ENCODE measurements around the gene LCN12. TPM values are rescaled to one million over a fixed set of nuclear protein-coding genes. Genes with fewer than 3 reads are reported as not detected.

The LCN12 gene
- total RNA-seq, 4 donors from 2014 or later = 5.4 to 43.2 (median 10.3) TPM; not detected in 1

DNA sequence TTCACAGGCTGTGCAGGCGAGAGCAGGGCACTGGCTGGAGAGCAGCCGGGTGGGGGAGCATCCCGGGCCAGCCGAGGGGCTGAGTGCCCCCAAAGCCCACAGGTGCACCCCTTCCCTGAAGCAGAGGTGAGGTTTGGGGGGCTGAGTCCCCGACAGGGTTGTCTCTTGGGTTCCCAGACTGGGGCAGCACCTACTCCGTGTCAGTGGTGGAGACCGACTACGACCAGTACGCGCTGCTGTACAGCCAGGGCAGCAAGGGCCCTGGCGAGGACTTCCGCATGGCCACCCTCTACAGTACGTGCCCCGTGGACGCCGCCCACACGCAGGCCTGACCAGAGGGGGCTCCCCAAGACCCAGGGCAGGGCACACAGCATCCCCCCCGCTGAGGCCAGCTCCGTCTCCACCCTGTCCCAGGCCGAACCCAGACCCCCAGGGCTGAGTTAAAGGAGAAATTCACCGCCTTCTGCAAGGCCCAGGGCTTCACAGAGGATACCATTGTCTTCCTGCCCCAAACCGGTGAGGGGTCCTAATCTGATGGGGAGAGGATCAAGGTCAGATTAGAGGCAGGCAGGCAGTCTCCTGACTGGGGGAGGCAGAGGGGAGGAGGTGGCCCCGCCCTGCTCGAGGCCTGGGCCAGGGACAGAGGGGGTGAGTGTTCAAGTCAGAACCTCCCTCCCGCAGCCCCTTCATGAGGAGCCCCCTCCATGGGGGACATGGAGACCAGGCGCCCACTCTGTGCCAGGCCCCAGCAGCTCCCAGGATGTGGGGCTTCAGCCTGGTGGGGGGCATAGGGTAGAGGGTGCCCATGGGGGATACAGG lies 27.9 kb downstream of the LCN12 start:
- no peak overlapping the region for H3K27ac ChIP-seq
- no peak for DNase-seq
- peaks cover 4 to 6% of the 10 kb centered on the region in 2 donors for H3K27me3 ChIP-seq
- H3K4me1 ChIP-seq = no peaks in the 10 kb centered on the region
- no peak overlapping the region for H3K4me3 ChIP-seq
- intact Hi-C loops (cut with DNase I; ENCODE audit: low total_unique reads) = no loop called here
- H3K36me3 ChIP-seq = no peaks in the 10 kb centered on the region
- TF ChIP-seq, protein P1, sequence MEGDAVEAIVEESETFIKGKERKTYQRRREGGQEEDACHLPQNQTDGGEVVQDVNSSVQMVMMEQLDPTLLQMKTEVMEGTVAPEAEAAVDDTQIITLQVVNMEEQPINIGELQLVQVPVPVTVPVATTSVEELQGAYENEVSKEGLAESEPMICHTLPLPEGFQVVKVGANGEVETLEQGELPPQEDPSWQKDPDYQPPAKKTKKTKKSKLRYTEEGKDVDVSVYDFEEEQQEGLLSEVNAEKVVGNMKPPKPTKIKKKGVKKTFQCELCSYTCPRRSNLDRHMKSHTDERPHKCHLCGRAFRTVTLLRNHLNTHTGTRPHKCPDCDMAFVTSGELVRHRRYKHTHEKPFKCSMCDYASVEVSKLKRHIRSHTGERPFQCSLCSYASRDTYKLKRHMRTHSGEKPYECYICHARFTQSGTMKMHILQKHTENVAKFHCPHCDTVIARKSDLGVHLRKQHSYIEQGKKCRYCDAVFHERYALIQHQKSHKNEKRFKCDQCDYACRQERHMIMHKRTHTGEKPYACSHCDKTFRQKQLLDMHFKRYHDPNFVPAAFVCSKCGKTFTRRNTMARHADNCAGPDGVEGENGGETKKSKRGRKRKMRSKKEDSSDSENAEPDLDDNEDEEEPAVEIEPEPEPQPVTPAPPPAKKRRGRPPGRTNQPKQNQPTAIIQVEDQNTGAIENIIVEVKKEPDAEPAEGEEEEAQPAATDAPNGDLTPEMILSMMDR (IDR thresholded peaks at IDR 0.05) = no peak
- no peak for TF ChIP-seq POLR2A (IDR thresholded peaks at IDR 0.05)
- H3K9me3 ChIP-seq = no peaks in the 10 kb centered on the region

DNA sequence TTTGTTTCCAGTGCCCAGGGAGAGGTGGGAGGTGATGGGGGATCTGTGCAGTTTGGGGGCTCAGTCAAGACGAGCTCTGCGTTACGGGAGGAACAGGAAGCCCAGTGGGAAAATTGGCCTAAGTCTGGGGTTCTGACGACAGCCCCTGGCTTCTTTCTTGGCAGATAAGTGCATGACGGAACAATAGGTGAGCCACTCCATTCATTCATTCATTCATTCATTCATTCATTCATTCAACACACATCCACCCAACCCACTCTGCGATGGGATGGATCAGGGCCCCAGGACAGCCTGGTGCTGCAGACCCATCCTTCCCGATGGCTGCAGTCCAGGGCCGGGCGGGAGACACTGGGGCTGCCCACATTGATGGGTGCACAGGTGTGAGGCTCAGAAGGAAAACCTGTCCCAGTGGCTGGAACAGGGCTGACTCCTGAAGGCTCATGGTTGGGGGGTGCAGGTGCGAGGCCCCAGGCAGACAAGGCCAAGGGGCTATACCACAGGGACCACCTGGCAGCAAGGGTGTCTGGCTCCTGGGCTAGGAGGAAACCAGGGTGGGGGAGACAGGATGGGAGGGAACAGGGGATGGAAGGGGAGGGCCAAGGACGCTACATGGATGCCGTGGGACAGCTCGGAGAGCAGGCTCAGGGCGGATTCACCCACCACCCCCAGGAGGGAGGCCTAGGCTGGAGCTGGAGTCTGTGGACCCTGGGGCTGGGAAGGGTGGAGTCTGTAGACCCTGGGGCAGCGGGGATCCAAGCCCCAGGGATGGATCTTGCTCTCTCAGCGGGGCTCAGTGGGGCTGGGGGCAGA lies 28.8 kb downstream of the LCN12 start:
- Histone ChIP-seq H3K4me1 (no peaks in the 10 kb centered on the region), H3K9me3 (no peaks in the 10 kb centered on the region), H3K27ac (peak overlapping the region in 1 of 2 donors; percentile 24), H3K4me3 (no peak overlapping the region), H3K36me3 (no peaks in the 10 kb centered on the region), H3K27me3 (peaks cover 8 to 9% of the 10 kb centered on the region in 2 donors)
- no peak for TF ChIP-seq POLR2A (IDR thresholded peaks at IDR 0.05)
- intact Hi-C loops (cut with DNase I; ENCODE audit: low total_unique reads) = no loop called here
- DNase-seq = no peak

DNA sequence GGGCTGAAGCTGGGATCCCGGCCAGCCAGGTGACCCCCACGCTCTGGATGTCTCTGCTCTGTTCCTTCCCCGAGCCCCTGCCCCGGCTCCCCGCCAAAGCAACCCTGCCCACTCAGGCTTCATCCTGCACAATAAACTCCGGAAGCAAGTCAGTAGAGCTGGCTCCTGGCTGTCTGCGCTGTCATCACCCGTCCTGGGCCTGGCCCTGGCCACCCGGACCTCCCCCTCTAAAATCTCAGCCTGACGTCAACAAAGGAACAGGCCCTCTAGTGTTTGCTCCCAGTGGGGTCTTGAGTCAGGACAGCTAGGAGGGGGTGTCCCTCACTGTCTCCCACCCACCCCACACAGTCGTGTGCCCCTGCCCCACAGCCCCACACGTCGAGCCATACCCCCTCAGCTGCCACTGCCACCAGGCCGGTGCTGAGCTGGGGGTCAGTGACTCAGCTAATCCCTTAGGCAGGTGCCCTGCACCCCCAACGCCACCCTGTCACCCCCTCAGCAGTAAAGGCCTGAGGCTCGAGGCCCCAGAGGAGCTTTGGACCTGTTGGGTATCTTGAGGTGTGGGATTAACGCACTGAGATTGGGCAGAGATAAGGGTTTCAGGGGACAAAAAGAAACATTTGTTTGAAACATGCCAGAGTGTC lies 29.6 kb downstream of the LCN12 start:
- no peak overlapping the region for H3K4me3 ChIP-seq
- no peaks in the 10 kb centered on the region for H3K9me3 ChIP-seq
- peaks cover 8 to 16% of the 10 kb centered on the region in 2 donors for H3K27me3 ChIP-seq
- no peaks in the 10 kb centered on the region for H3K4me1 ChIP-seq
- intact Hi-C loops (cut with DNase I; ENCODE audit: low total_unique reads) = no loop called here
- H3K27ac ChIP-seq = peak overlapping the region; percentile 24
- peak in 1 of 2 donors; percentile 46 for DNase-seq
- no peak for TF ChIP-seq POLR2A (IDR thresholded peaks at IDR 0.05)
- TF ChIP-seq, protein P1 (IDR thresholded peaks at IDR 0.05) = no peak
- H3K36me3 ChIP-seq = no peaks in the 10 kb centered on the region

DNA sequence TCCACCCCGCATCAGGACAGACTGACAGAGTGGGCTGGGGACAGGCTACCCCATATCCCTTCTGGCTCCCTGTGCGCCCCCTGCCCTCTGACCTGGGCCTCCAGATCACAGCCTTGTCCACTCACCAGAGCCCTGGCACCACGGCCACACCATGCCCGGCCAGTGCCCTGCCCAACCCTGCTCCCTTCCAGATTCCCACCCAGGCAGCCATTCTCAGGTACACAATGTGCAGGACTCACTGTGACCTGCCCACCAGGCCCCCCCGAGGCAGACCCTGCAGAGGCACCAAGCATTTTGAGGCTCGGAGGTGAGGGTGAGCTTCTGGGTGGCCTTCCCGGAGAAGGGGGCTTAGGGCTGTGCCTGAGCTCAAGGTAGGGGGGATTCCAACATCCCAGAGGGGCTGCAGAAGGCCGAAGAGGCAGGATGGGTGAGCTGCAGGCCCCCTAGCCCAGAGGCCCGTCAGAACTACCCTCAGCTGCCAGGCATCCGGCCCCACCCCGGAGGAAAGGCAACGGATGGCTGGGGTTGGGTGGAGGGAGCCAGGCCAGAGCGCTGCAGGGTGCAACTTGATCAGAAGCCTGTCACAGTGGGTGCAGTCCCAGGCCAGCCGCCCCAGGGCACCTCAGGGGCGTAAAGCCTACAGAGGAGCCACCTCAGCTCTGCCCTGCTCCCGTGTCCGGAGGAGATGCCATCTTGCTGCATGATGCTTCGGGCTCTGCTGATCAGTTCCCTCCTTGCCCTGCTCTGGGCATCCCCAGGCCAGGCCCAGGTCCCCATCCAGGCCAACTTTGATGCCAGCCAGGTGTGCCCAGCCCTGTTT lies 30.4 kb downstream of the LCN12 start, which contains the start of gene LCNL1:
Gene LCNL1, plus strand, starts transcription at position 762 of the 820 bp plus-strand sequence. CDS start 594 bp downstream, outside the sequence.
- Histone ChIP-seq H3K4me3 (no peak within 1 kb of the TSS), H3K9me3 (no peaks in the 10 kb centered on the region), H3K27ac (peak within 1 kb of the TSS in 1 of 2 donors; percentile 24), H3K36me3 (no peaks in the 10 kb centered on the region), H3K27me3 (peaks cover 8 to 16% of the 10 kb centered on the region in 2 donors), H3K4me1 (no peaks in the 10 kb centered on the region)
- intact Hi-C loops (cut with DNase I; ENCODE audit: low total_unique reads) = no loop called here
- TF ChIP-seq, protein P1 (IDR thresholded peaks at IDR 0.05) = no peak
- no peak for TF ChIP-seq POLR2A (IDR thresholded peaks at IDR 0.05)
- no peak for DNase-seq

DNA sequence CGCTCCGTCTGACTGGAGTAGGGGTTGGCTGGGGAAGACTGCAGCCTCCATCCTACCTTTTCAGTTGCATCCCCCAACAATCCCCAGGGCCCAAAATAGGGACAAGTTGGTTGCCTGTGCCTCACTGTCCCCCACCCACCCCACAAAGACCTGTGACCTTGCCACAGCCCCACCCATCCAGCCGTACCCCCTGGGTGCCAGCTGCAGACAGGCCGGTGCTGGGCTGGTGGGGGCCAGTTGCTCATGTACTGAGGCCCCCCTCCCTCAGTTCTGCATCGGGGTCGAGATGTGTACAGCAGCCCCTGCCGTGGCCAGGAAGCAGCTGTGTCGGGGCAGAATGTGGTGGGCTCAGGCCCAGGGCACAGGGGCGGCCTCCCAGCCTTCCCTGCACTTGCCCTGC lies 31.1 kb downstream of the LCN12 start:
- TF ChIP-seq, protein P1 (IDR thresholded peaks at IDR 0.05) = no peak
- no peak for TF ChIP-seq POLR2A (IDR thresholded peaks at IDR 0.05)
- intact Hi-C loops (cut with DNase I; ENCODE audit: low total_unique reads) = no loop called here
- Histone ChIP-seq H3K27ac (no peak overlapping the region), H3K4me3 (no peak overlapping the region), H3K36me3 (no peaks in the 10 kb centered on the region), H3K4me1 (no peaks in the 10 kb centered on the region), H3K27me3 (peaks cover 8 to 16% of the 10 kb centered on the region in 2 donors), H3K9me3 (no peaks in the 10 kb centered on the region)
- DNase-seq = no peak
